HG02938 (cell line): ENCODE measurements around the gene DPH7.
"Not testable (repeated sequence)": the region's sequence is repeated elsewhere in the genome, so short reads cannot be mapped to it uniquely, and the experiment has no call there.

Source experiments
- ATAC-seq: cut with Tn5 transposase; IDR thresholded peaks from one replicate; pipeline ENCODE4 v1.9.1; 2021; ENCODE audit warnings: mild to moderate bottlenecking, moderate library complexity; ENCODE audit not compliant: unreplicated experiment

Gene DPH7

GRCh38 chr9:137521405-137521985 lies 57.2 kb downstream of the DPH7 start:
- ATAC-seq: no peak

- ATAC-seq: no peak
These were observed 57.9 kb downstream of the DPH7 start for GRCh38 chr9:137520614-137521404.

- no peak for ATAC-seq
These were observed 59.2 kb downstream of the DPH7 start for GRCh38 chr9:137519553-137519952.

- not testable (repeated sequence) for ATAC-seq
These were observed 59.9 kb downstream of the DPH7 start for GRCh38 chr9:137518661-137519459.

GRCh38 chr9:137516144-137516917 lies 62.4 kb downstream of the DPH7 start:
- ATAC-seq: no peak

GRCh38 chr9:137515338-137515724 lies 63.4 kb downstream of the DPH7 start:
- ATAC-seq: no peak

GRCh38 chr9:137514691-137515337 lies 63.9 kb downstream of the DPH7 start:
- no peak for ATAC-seq

- not testable (repeated sequence) for ATAC-seq
These were observed 64.7 kb downstream of the DPH7 start for GRCh38 chr9:137513801-137514570.

GRCh38 chr9:137513136-137513535 lies 65.6 kb downstream of the DPH7 start:
- not testable (repeated sequence) for ATAC-seq

- ATAC-seq: no peak
These were observed 66.8 kb downstream of the DPH7 start for GRCh38 chr9:137511758-137512463.

GRCh38 chr9:137511126-137511525 lies 67.6 kb downstream of the DPH7 start:
- ATAC-seq: not testable (repeated sequence)

GRCh38 chr9:137509198-137509597 lies 69.5 kb downstream of the DPH7 start:
- ATAC-seq: no peak

GRCh38 chr9:137506702-137507171 lies 72.0 kb downstream of the DPH7 start:
- ATAC-seq: no peak

- ATAC-seq: no peak
These were observed 72.5 kb downstream of the DPH7 start for GRCh38 chr9:137506274-137506673.

GRCh38 chr9:137505421-137506140 lies 73.1 kb downstream of the DPH7 start:
- ATAC-seq: no peak
